ENCODE results near the gene KCNQ1.

GRCh38 chr11:2584434-2584811 lies 139.6 kb downstream of the KCNQ1 start:
- no peak for TF ChIP-seq GATA3 (IDR thresholded peaks at IDR 0.05; ENCODE audit: low read depth, low read length)
- no peak for TF ChIP-seq GATA2 (IDR thresholded peaks at IDR 0.05; ENCODE audit: low read depth, low read length)
